NCI-H446 treated with DMSO at 0.1 percent for 48 hours (cell line): Measurements from ENCODE around the gene GREB1L.
"Not testable (repeated sequence)": the region's sequence is repeated elsewhere in the genome, so short reads cannot be mapped to it uniquely, and the experiment has no call there.

Source experiments
- DNase-seq: peaks from one replicate; lab custom pipeline; 2025; lab: John Stamatoyannopoulos, UW

GREB1L gene

GRCh38 chr18:21264651-21265050 lies 22.6 kb downstream of the GREB1L start:
- DNase-seq = no peak

GRCh38 chr18:21265971-21266673 lies 24.1 kb downstream of the GREB1L start:
- no peak for DNase-seq

- DNase-seq = no peak
Observed at GRCh38 chr18:21267400-21267799, 25.4 kb downstream of the GREB1L start.

GRCh38 chr18:21269349-21269748 lies 27.3 kb downstream of the GREB1L start:
- no peak for DNase-seq

- DNase-seq = no peak
Observed at GRCh38 chr18:21270453-21270852, 28.4 kb downstream of the GREB1L start.

- DNase-seq = no peak
Observed at GRCh38 chr18:21272016-21272579, 30.1 kb downstream of the GREB1L start.

- no peak for DNase-seq
Observed at GRCh38 chr18:21273568-21273967, 31.5 kb downstream of the GREB1L start.

- no peak for DNase-seq
Observed at GRCh38 chr18:21275645-21276044, 33.6 kb downstream of the GREB1L start.

GRCh38 chr18:21277578-21277977 lies 35.5 kb downstream of the GREB1L start:
- DNase-seq = no peak

- not testable (repeated sequence) for DNase-seq
Observed at GRCh38 chr18:21278218-21278617, 36.2 kb downstream of the GREB1L start.

- DNase-seq = no peak
Observed at GRCh38 chr18:21281603-21282002, 39.6 kb downstream of the GREB1L start.

GRCh38 chr18:21284540-21284939 lies 42.5 kb downstream of the GREB1L start:
- DNase-seq = no peak

GRCh38 chr18:21289827-21290226 lies 47.8 kb downstream of the GREB1L start:
- no peak for DNase-seq

- no peak for DNase-seq
Observed at GRCh38 chr18:21291106-21291505, 49.1 kb downstream of the GREB1L start.

GRCh38 chr18:21293479-21293878 lies 51.4 kb downstream of the GREB1L start:
- no peak for DNase-seq

- no peak for DNase-seq
Observed at GRCh38 chr18:21295101-21295500, 53.1 kb downstream of the GREB1L start.

GRCh38 chr18:21296045-21296444 lies 54.0 kb downstream of the GREB1L start:
- DNase-seq = no peak

- no peak for DNase-seq
Observed at GRCh38 chr18:21298351-21298750, 56.3 kb downstream of the GREB1L start.

- DNase-seq = no peak
Observed at GRCh38 chr18:21300035-21300907, 58.2 kb downstream of the GREB1L start.

- DNase-seq = no peak
Observed at GRCh38 chr18:21300908-21301200, 58.8 kb downstream of the GREB1L start.

- DNase-seq = no peak
Observed at GRCh38 chr18:21303445-21303844, 61.4 kb downstream of the GREB1L start.

- no peak for DNase-seq
Observed at GRCh38 chr18:21303895-21304294, 61.9 kb downstream of the GREB1L start.

GRCh38 chr18:21305621-21306020 lies 63.6 kb downstream of the GREB1L start:
- no peak for DNase-seq
